ENCODE measurements around the gene ERCC1. TPM values are rescaled to one million over a fixed set of nuclear protein-coding genes. Genes with fewer than 3 reads are reported as not detected.

ERCC1 gene
- total RNA-seq, 6 experiments from 2014 or later: 19.2 to 29.4 (median 22.6) TPM

GRCh38 chr19:45440873-45441654 lies 17.3 kb upstream of the ERCC1 start:
- Histone ChIP-seq H3K36me3 (no peaks in the 10 kb centered on the region), H3K9me3 (no peaks in the 10 kb centered on the region), H3K4me3 (no peak overlapping the region), H3K27ac (peak overlapping the region in 1 of 3 donors; percentile 86), H3K27me3 (no peaks in the 10 kb centered on the region), H3K4me1 (peaks cover 0 to 13% (median 6%) of the 10 kb centered on the region in 4 donors)
- TF ChIP-seq CTCF (IDR thresholded peaks at IDR 0.05) (no peak), POLR2A (IDR thresholded peaks at IDR 0.05) (no peak)
- intact Hi-C loops (cut with DNase I): loop anchor here in 1 of 2 donors (5.0 kb wide), 1 partner anchor 36 kb away; no protein-coding TSS in a partner anchor
- ATAC-seq (no peak), DNase-seq (no peak)
- WGBS (ENCODE audit: insufficient coverage, low coverage, low lambda C conversion rate, missing lambda C conversion rate): 88% methylated on average over 7 of the region's 9 CpGs

GRCh38 chr19:45440259-45440638 lies 16.5 kb upstream of the ERCC1 start:
- H3K36me3 ChIP-seq: no peaks in the 10 kb centered on the region
- H3K27me3 ChIP-seq: no peaks in the 10 kb centered on the region
- intact Hi-C loops (cut with DNase I): loop anchor here in 1 of 2 donors (5.0 kb wide), 1 partner anchor 37 kb away; no protein-coding TSS in a partner anchor
- WGBS (ENCODE audit: insufficient coverage, low coverage, low lambda C conversion rate, missing lambda C conversion rate): 51% methylated on average over 5 of the region's 9 CpGs
- H3K9me3 ChIP-seq: no peaks in the 10 kb centered on the region
- ATAC-seq (no peak), DNase-seq (no peak)
- peak overlapping the region in 2 of 3 donors; percentile 64 to 76 for H3K4me3 ChIP-seq
- no peak for TF ChIP-seq CTCF (IDR thresholded peaks at IDR 0.05)
- H3K27ac ChIP-seq: peak overlapping the region in 2 of 3 donors; percentile 86 to 88
- peaks cover 0 to 13% (median 6%) of the 10 kb centered on the region in 4 donors for H3K4me1 ChIP-seq

- Histone ChIP-seq H3K9me3 (no peaks in the 10 kb centered on the region), H3K4me1 (peaks cover 0 to 10% (median 4%) of the 10 kb centered on the region in 4 donors), H3K4me3 (peak overlapping the region; percentile 64 to 76 (median 67)), H3K27ac (peak overlapping the region; percentile 86 to 88 (median 87)), H3K36me3 (no peaks in the 10 kb centered on the region), H3K27me3 (no peaks in the 10 kb centered on the region)
- intact Hi-C loops (cut with DNase I): loop anchor here (5.0 kb wide), 2 partner anchors 33 to 38 kb away; no protein-coding TSS in a partner anchor
- ATAC-seq (peak; percentile 49 to 69 (median 55)), DNase-seq (peak; percentile 79 to 82 (median 79))
- no peak for TF ChIP-seq POLR2A (IDR thresholded peaks at IDR 0.05)
- peak; percentile 99 to 100 (median 100) for TF ChIP-seq CTCF (IDR thresholded peaks at IDR 0.05)
- under 1% methylated on average over 23 of the region's 78 CpGs for WGBS (ENCODE audit: insufficient coverage, low coverage, low lambda C conversion rate, missing lambda C conversion rate)
These were observed 16.0 kb upstream of the ERCC1 start for GRCh38 chr19:45439569-45440258.

GRCh38 chr19:45439190-45439568 lies 15.5 kb upstream of the ERCC1 start:
- peaks cover 0 to 5% (median 0%) of the 10 kb centered on the region in 4 donors for H3K4me1 ChIP-seq
- intact Hi-C loops (cut with DNase I): loop anchor here in 1 of 2 donors (5.0 kb wide), 1 partner anchor 33 kb away; no protein-coding TSS in a partner anchor
- no peak for TF ChIP-seq CTCF (IDR thresholded peaks at IDR 0.05)
- no peak for TF ChIP-seq POLR2A (IDR thresholded peaks at IDR 0.05)
- whole genome bisulfite sequencing (ENCODE audit: insufficient coverage, low coverage, low lambda C conversion rate, missing lambda C conversion rate): 14% methylated on average over 10 of the region's 10 CpGs
- no peak for ATAC-seq
- no peak for DNase-seq
- H3K27me3 ChIP-seq: no peaks in the 10 kb centered on the region
- peak overlapping the region in 2 of 3 donors; percentile 86 to 88 for H3K27ac ChIP-seq
- no peaks in the 10 kb centered on the region for H3K9me3 ChIP-seq
- peak overlapping the region; percentile 64 to 76 (median 67) for H3K4me3 ChIP-seq
- no peaks in the 10 kb centered on the region for H3K36me3 ChIP-seq

All from right lobe of liver (tissue), 6 donors.